Gastroesophageal sphincter (tissue), 4 donors: ENCODE results near the gene MACROH2A1. TPM values are rescaled to one million over a fixed set of nuclear protein-coding genes. Genes with fewer than 3 reads are reported as not detected.

ENCODE experiments used
- ATAC-seq: fragments of 150-250 bp; one replicate; pipeline ENCODE4 v1.9.1; 2016; ENCODE audit warnings: mild to moderate bottlenecking, moderate library complexity
- H3K27ac ChIP-seq, 4 donors: fragments of 200-600 bp; sonication (generic) in 3 of 4; 1 replicate in 3 of 4; 2 replicates in 1 of 4; pipeline ENCODE4 v1.5.1; 2016 to 2019
- H3K27me3 ChIP-seq: fragments of 200-600 bp; sonication (generic); one replicate; pipeline ENCODE4 v1.5.1; 2019
- H3K36me3 ChIP-seq, 2 donors: fragments of 200-600 bp; sonication (generic); one replicate each; pipeline ENCODE4 v1.5.1; 2019; ENCODE audit warnings: control low read depth in 1 of 2
- H3K4me1 ChIP-seq, 3 donors: fragments of 200-600 bp; sonication (generic); 1 replicate in 2 of 3; 2 replicates in 1 of 3; pipeline ENCODE4 v1.5.1; 2016 to 2019; ENCODE audit warnings: control low read depth in 2 of 3
- H3K4me3 ChIP-seq, 2 donors: fragments of 200-600 bp; sonication (generic); one replicate each; pipeline ENCODE4 v1.5.1; 2019; ENCODE audit warnings: mild to moderate bottlenecking in 1 of 2, moderate library complexity in 1 of 2
- H3K9me3 ChIP-seq, 3 donors: fragments of 200-600 bp; sonication (generic); one replicate each; pipeline ENCODE4 v1.5.1; 2017 to 2019; ENCODE audit warnings: control low read depth in 2 of 3
- CTCF ChIP-seq, 4 experiments: fragments of 200-600 bp in 2 of 4; fragments of 450-650 bp in 2 of 4; sonication (generic) in 1 of 4; IDR thresholded peaks; one replicate each; pipeline ENCODE4 v1.5.1; 2017 to 2019; ENCODE audit warnings: antibody characterized with exemption in 4 of 4, mild to moderate bottlenecking in 2 of 4, moderate library complexity in 2 of 4
- EP300 ChIP-seq: sonication (generic); formaldehyde crosslinking; IDR thresholded peaks from one replicate; pipeline ENCODE4 v1.6.1; 2017; ENCODE audit warnings: antibody characterized with exemption, mild to moderate bottlenecking
- POLR2A ChIP-seq, 2 donors: fragments of 450-650 bp; IDR thresholded peaks; one replicate each; pipeline ENCODE4 v1.6.1; 2017; ENCODE audit warnings: antibody characterized with exemption in 2 of 2, mild to moderate bottlenecking in 2 of 2, moderate library complexity in 1 of 2
- POLR2AphosphoS5 ChIP-seq: sonication (generic); formaldehyde crosslinking; IDR thresholded peaks from one replicate; pipeline ENCODE4 v1.6.1; 2017; ENCODE audit warnings: antibody characterized with exemption
- WGBS, 2 donors: methylation state at CpG; one replicate each; pipeline ENCODE4 v1.1.5; 2018; ENCODE audit warnings: low coverage in 1 of 2; 5-methylcytosine and 5-hydroxymethylcytosine counted together
- total RNA-seq, 4 donors: library from RNA; depleted of rRNA; stranded (reverse); fragments of >200 nt; gene quantifications; one replicate each; pipeline ENCODE4 v1.1.0, GENCODE V29; 2016

The MACROH2A1 gene
- total RNA-seq, 4 donors from 2014 or later, result 163 to 180 (median 177) TPM

- no peak for ATAC-seq
- no peak overlapping the region for H3K4me3 ChIP-seq
- H3K27ac ChIP-seq, result no peak overlapping the region
- H3K4me1 ChIP-seq, result peaks cover 11 to 22% (median 18%) of the 10 kb centered on the region in 3 donors
- H3K36me3 ChIP-seq, result peaks cover 0 to 65% of the 10 kb centered on the region in 2 donors
- TF ChIP-seq EP300 (no peak), CTCF (IDR thresholded peaks at IDR 0.05) (no peak), POLR2AphosphoS5 (no peak), POLR2A (IDR thresholded peaks at IDR 0.05) (no peak)
- no peaks in the 10 kb centered on the region for H3K27me3 ChIP-seq
- H3K9me3 ChIP-seq, result no peaks in the 10 kb centered on the region
These were observed 49.1 kb downstream of the MACROH2A1 start for GRCh38 chr5:135349886-135350285.

GRCh38 chr5:135349451-135349850 lies 49.6 kb downstream of the MACROH2A1 start:
- no peak for ATAC-seq
- Histone ChIP-seq H3K4me1 (peaks cover 7 to 18% (median 14%) of the 10 kb centered on the region in 3 donors), H3K27ac (no peak overlapping the region), H3K9me3 (no peaks in the 10 kb centered on the region), H3K27me3 (no peaks in the 10 kb centered on the region), H3K36me3 (peaks cover 0 to 69% of the 10 kb centered on the region in 2 donors), H3K4me3 (no peak overlapping the region)
- WGBS, 2 donors, result 89% methylated on average over 1 of the region's 1 CpG; no CpG with 5 or more reads in 1 of the 2 donors
- TF ChIP-seq CTCF (IDR thresholded peaks at IDR 0.05), result no peak
- TF ChIP-seq POLR2A (IDR thresholded peaks at IDR 0.05), result no peak
- TF ChIP-seq POLR2AphosphoS5, result no peak

GRCh38 chr5:135348918-135349317 lies 50.1 kb downstream of the MACROH2A1 start:
- Histone ChIP-seq H3K4me3 (no peak overlapping the region), H3K27ac (no peak overlapping the region), H3K27me3 (no peaks in the 10 kb centered on the region), H3K36me3 (peaks cover 0 to 75% of the 10 kb centered on the region in 2 donors), H3K4me1 (peaks cover 4 to 12% (median 8%) of the 10 kb centered on the region in 3 donors), H3K9me3 (no peaks in the 10 kb centered on the region)
- WGBS, 2 donors, result 50% methylated on average over 1 of the region's 1 CpG; no CpG with 5 or more reads in 1 of the 2 donors
- no peak for ATAC-seq
- no peak for TF ChIP-seq CTCF (IDR thresholded peaks at IDR 0.05)
- TF ChIP-seq POLR2A (IDR thresholded peaks at IDR 0.05), result no peak
- no peak for TF ChIP-seq POLR2AphosphoS5
- TF ChIP-seq EP300, result no peak

GRCh38 chr5:135347392-135347791 lies 51.6 kb downstream of the MACROH2A1 start:
- TF ChIP-seq POLR2AphosphoS5 (no peak), CTCF (IDR thresholded peaks at IDR 0.05) (no peak)
- no peaks in the 10 kb centered on the region for H3K9me3 ChIP-seq
- H3K4me1 ChIP-seq, result no peaks in the 10 kb centered on the region
- H3K4me3 ChIP-seq, result no peak overlapping the region
- ATAC-seq, result no peak
- WGBS, 2 donors, result 100% methylated on average over 1 of the region's 4 CpGs
- no peaks in the 10 kb centered on the region for H3K27me3 ChIP-seq
- peaks cover 0 to 83% of the 10 kb centered on the region in 2 donors for H3K36me3 ChIP-seq
- no peak overlapping the region for H3K27ac ChIP-seq

- peaks cover 0 to 91% of the 10 kb centered on the region in 2 donors for H3K36me3 ChIP-seq
- no peaks in the 10 kb centered on the region for H3K4me1 ChIP-seq
- no peak overlapping the region for H3K27ac ChIP-seq
- ATAC-seq, result no peak
- 80 to 82% methylated on average over 3 to 4 of the region's 5 CpGs for WGBS, 2 donors
- no peaks in the 10 kb centered on the region for H3K9me3 ChIP-seq
- H3K4me3 ChIP-seq, result no peak overlapping the region
- H3K27me3 ChIP-seq, result no peaks in the 10 kb centered on the region
- TF ChIP-seq POLR2AphosphoS5 (no peak), POLR2A (IDR thresholded peaks at IDR 0.05) (no peak), CTCF (IDR thresholded peaks at IDR 0.05) (no peak), EP300 (no peak)
These were observed 52.9 kb downstream of the MACROH2A1 start for GRCh38 chr5:135345956-135346731.
